Heart right ventricle (tissue), 16 donors: ENCODE data around the gene SEC14L1. TPM values are rescaled to one million over a fixed set of nuclear protein-coding genes. Genes with fewer than 3 reads are reported as not detected.

Experiments used
- ATAC-seq, 8 donors: fragments of 200-7000 bp; cut with Tn5 transposase; one replicate each; pipeline ENCODE4 v1.9.1; 2020; ENCODE audit warnings: mild to moderate bottlenecking in 8 of 8, moderate library complexity in 8 of 8, moderate number of reproducible peaks in 1 of 8
- DNase-seq, 2 donors: peaks; one replicate each; pipeline ENCODE4 v3.0.0-alpha.2; 2020
- H3K27ac ChIP-seq, 10 donors: fragments of 200-600 bp; sonication (generic) in 2 of 10; one replicate each; pipeline versions ENCODE4 v1.5.0 to v1.8.0; 2020 to 2022; ENCODE audit warnings: mild to moderate bottlenecking in 3 of 10
- H3K27me3 ChIP-seq, 7 donors: fragments of 200-600 bp; one replicate each; pipeline ENCODE4 v1.8.0; 2021 to 2022; ENCODE audit warnings: mild to moderate bottlenecking in 2 of 7
- H3K36me3 ChIP-seq, 9 donors: fragments of 200-600 bp; sonication (generic) in 1 of 9; one replicate each; pipeline versions ENCODE4 v1.5.0 to v1.8.0; 2020 to 2022; ENCODE audit warnings: mild to moderate bottlenecking in 2 of 9
- H3K4me1 ChIP-seq, 9 donors: fragments of 200-600 bp; sonication (generic) in 1 of 9; one replicate each; pipeline versions ENCODE4 v1.5.0 to v1.8.0; 2020 to 2022; ENCODE audit warnings: mild to moderate bottlenecking in 4 of 9
- H3K4me3 ChIP-seq, 10 donors: fragments of 200-600 bp; sonication (generic) in 2 of 10; one replicate each; pipeline versions ENCODE4 v1.5.0 to v1.8.0; 2020 to 2022; ENCODE audit warnings: mild to moderate bottlenecking in 7 of 10, moderate library complexity in 2 of 10
- H3K9me3 ChIP-seq, 11 donors: fragments of 200-600 bp in 10 of 11; sonication (generic) in 2 of 11; one replicate each; pipeline versions ENCODE4 v1.5.0 to v1.8.0; 2013 to 2022; ENCODE audit warnings: mild to moderate bottlenecking in 2 of 11, control low read depth in 1 of 11, moderate library complexity in 1 of 11
- CTCF ChIP-seq, 9 donors: fragments of 200-600 bp; sonication (generic) in 2 of 9; IDR thresholded peaks; one replicate each; pipeline versions ENCODE4 v1.5.0 to v1.8.0; 2021 to 2022; ENCODE audit warnings: antibody characterized with exemption in 9 of 9, mild to moderate bottlenecking in 5 of 9, moderate library complexity in 1 of 9
- WGBS, 2 donors: extraction: QIAGEN DNeasy Blood & Tissue Kit; methylation state at CpG; one replicate each; pipeline ENCODE4 v1.1.7; 2013; ENCODE audit warnings: inconsistent platforms in 1 of 2; 5-methylcytosine and 5-hydroxymethylcytosine counted together
- intact Hi-C, 10 donors: fragments of 100-400 bp; cut with DNase I; formaldehyde crosslinking; loops; one replicate each; pipeline versions ENCODE4 v1.11.1 to v1.14.2; 2022
- polyA plus RNA-seq, 2 donors: library from polyadenylated mRNA; stranded (reverse); fragments of 200-250 nt; gene quantifications; one replicate each; pipeline ENCODE4 v1.2.3, GENCODE V29; 2013
- total RNA-seq, 10 donors: library from RNA; stranded (reverse); fragmentation: NEBNext Ultra II Directional in 3 of 10; extraction: Animal tissue kit (Norgen Biotek cat#: 25700) in 3 of 10; gene quantifications; one replicate each; pipeline versions ENCODE4 v1.2.1 to v1.2.4, GENCODE V29; 2021 to 2023
- donor health status: Arrhythmogenic right ventricular cardiomyopathy.
- donor health status: ischemic (EF 13 %, LVEDD 7.1; RV severe dilation, severe dysfunction).
- donor health status: healthy with polysubstance abuse.
- donor health status: DM: no; HTN: yes; CAD: no.
- donor health status: DM: no; HTN: no; CAD: no.
- donor health status: ischemic (EF 25% LVEDD 6.9; RV normal size, moderate dysfunction).
- donor health status: ischemic (EF 25% LVEDD 5.7; RV mildly dilated, moderate dysfunction).
- donor health status: healthy.
- donor health status: DM: yes; HTN: yes; CAD: no.
- donor health status: Ischemic cardiomyopathy.
- donor health status: ischemic (EF 35%, LVEDD 5.7; RV mildly dilated, moderate dysfunction).
- donor health status: nonischemic (EF 11% LVEDD 7.7; RV severe dilation, severe dysfunction).
- donor health status: DM: yes; HTN: yes; CAD: no.
- donor health status: PGD.
- donor health status: ischemic (EF 29% LVEDD 5.4; RV normal size, mild dysfunction).
- donor health status: nonischemic (EF 23%, LVEDD 6.1; RV moderate dilation, normal function).

Gene SEC14L1
- total and polyA plus RNA-seq, 12 donors, result 36.1 to 88.8 (median 50.0) TPM

GRCh38 chr17:77257169-77257568 is 116.4 kb downstream of the SEC14L1 start:
- no peaks in the 10 kb centered on the region for H3K9me3 ChIP-seq
- DNase-seq (no peak), ATAC-seq (no peak)
- intact Hi-C loops, result loop anchor here in 1 of 10 donors (10.0 kb wide), 1 partner anchor 392 kb away; the partner anchor contains the start of gene MGAT5B
- WGBS, 2 donors, result 96 to 99% methylated on average over 1 of the region's 1 CpG
- H3K27ac ChIP-seq, result no peak overlapping the region
- H3K4me3 ChIP-seq, result no peak overlapping the region
- peaks cover 0 to 6% (median 0%) of the 10 kb centered on the region in 9 donors for H3K4me1 ChIP-seq
- no peak for TF ChIP-seq CTCF (IDR thresholded peaks at IDR 0.05)
- no peaks in the 10 kb centered on the region for H3K36me3 ChIP-seq
- peaks cover 0 to 15% (median 4%) of the 10 kb centered on the region in 7 donors for H3K27me3 ChIP-seq

- peaks cover 0 to 15% (median 4%) of the 10 kb centered on the region in 7 donors for H3K27me3 ChIP-seq
- H3K4me3 ChIP-seq, result no peak overlapping the region
- intact Hi-C loops, result loop anchor here in 1 of 10 donors (10.0 kb wide), 1 partner anchor 393 kb away; the partner anchor contains the start of gene MGAT5B
- 74 to 75% methylated on average over 27 of the region's 27 CpGs for WGBS, 2 donors
- H3K36me3 ChIP-seq, result no peaks in the 10 kb centered on the region
- H3K27ac ChIP-seq, result no peak overlapping the region
- no peaks in the 10 kb centered on the region for H3K9me3 ChIP-seq
- H3K4me1 ChIP-seq, result peaks cover 0 to 6% (median 0%) of the 10 kb centered on the region in 9 donors
- ATAC-seq (no peak), DNase-seq (no peak)
- TF ChIP-seq CTCF (IDR thresholded peaks at IDR 0.05), result no peak
Observed at GRCh38 chr17:77257596-77258458, 117.1 kb downstream of the SEC14L1 start.

GRCh38 chr17:77258638-77259037 is 117.9 kb downstream of the SEC14L1 start:
- Histone ChIP-seq H3K27me3 (peaks cover 0 to 15% (median 4%) of the 10 kb centered on the region in 7 donors), H3K4me1 (peaks cover 0 to 6% (median 0%) of the 10 kb centered on the region in 9 donors), H3K36me3 (no peaks in the 10 kb centered on the region), H3K27ac (no peak overlapping the region), H3K9me3 (no peaks in the 10 kb centered on the region), H3K4me3 (no peak overlapping the region)
- intact Hi-C loops, result loop anchor here in 1 of 10 donors (10.0 kb wide), 1 partner anchor 394 kb away; the partner anchor contains the start of gene MGAT5B
- WGBS, 2 donors, result 85% methylated on average over 12 of the region's 12 CpGs
- ATAC-seq (no peak), DNase-seq (no peak)
- TF ChIP-seq CTCF (IDR thresholded peaks at IDR 0.05), result no peak

GRCh38 chr17:77264617-77265230 is 124.0 kb downstream of the SEC14L1 start:
- H3K4me3 ChIP-seq, result no peak overlapping the region
- intact Hi-C loops, result no loop called here
- no peaks in the 10 kb centered on the region for H3K9me3 ChIP-seq
- H3K4me1 ChIP-seq, result peaks cover 0 to 4% (median 0%) of the 10 kb centered on the region in 9 donors
- peaks cover 0 to 11% (median 0%) of the 10 kb centered on the region in 7 donors for H3K27me3 ChIP-seq
- no peak for ATAC-seq
- DNase-seq, result no peak
- WGBS, 2 donors, result 67% methylated on average over 22 of the region's 22 CpGs
- H3K27ac ChIP-seq, result no peak overlapping the region
- no peaks in the 10 kb centered on the region for H3K36me3 ChIP-seq
- TF ChIP-seq CTCF (IDR thresholded peaks at IDR 0.05), result no peak
